Fibroblast of mammary gland (primary cell): ENCODE measurements around the gene ARID3A.
"Not testable (repeated sequence)": the region's sequence is repeated elsewhere in the genome, so short reads cannot be mapped to it uniquely, and the experiment has no call there.

Experiments
- DNase-seq: peaks from one replicate; pipeline ENCODE4 v3.0.0-alpha.2; 2010; ENCODE audit warnings: low read depth
- H3K4me3 ChIP-seq: 2 replicates; pipeline ENCODE4 v1.5.1; 2011; ENCODE audit warnings: low read depth, mild to moderate bottlenecking, low read length, moderate library complexity; ENCODE audit not compliant: control insufficient read depth
- TF ChIP-seq, protein P1 (sequence below): conservative IDR thresholded peaks from 2 replicates; pipeline ENCODE4 v1.5.1; 2011; ENCODE audit warnings: low read depth, low read length, inconsistent platforms; ENCODE audit not compliant: control insufficient read depth, insufficient read depth

Gene ARID3A, protein sequence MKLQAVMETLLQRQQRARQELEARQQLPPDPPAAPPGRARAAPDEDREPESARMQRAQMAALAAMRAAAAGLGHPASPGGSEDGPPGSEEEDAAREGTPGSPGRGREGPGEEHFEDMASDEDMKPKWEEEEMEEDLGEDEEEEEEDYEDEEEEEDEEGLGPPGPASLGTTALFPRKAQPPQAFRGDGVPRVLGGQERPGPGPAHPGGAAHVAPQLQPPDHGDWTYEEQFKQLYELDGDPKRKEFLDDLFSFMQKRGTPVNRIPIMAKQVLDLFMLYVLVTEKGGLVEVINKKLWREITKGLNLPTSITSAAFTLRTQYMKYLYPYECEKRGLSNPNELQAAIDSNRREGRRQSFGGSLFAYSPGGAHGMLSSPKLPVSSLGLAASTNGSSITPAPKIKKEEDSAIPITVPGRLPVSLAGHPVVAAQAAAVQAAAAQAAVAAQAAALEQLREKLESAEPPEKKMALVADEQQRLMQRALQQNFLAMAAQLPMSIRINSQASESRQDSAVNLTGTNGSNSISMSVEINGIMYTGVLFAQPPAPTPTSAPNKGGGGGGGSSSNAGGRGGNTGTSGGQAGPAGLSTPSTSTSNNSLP

DNA sequence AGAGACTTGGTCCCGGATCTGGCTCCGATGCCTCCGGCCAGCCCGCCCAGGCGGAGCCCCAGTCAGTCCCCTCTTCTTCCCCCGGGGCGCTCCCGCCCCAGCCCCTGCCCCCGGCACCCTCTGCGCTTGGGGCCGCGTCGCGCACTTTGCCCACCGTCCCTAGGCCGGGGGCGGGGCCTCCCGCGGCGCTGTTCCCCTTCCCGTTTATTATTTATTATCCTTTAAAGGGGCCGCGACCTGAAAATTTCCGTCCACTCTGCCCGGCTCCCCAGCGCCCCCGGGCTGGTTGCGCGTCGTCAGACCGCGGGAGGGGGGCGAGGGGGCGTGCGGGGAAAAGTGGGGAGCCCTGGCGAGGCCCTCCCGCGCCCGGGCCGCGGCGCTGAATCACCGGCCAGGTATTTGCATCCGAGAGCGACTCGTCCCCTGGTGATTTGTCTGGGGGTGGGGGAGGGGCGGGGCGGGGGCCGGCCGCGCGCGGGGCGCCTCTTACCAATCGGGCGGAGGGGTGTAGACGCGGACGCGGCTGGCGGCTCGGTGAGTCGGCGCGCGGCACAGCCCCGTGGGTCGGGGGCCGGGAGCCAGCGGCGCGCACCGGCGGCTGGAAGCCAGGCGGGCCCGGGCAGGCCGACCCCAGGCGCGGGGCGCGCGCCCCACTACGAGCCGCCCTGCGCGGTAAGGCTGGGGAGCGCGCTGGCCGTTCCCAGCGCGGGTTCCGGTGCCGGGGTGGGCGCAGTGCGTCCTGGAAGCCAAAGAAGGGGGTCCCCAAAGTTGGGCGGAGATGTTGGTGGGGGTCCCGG, at the start of gene ARID3A:
Gene ARID3A (plus strand): TSS at position 510 of the 797 bp plus-strand sequence. CDS start 3,494 bp downstream, outside the sequence.
- peak within 1 kb of the TSS; percentile 78 for H3K4me3 ChIP-seq
- TF ChIP-seq, protein P1, sequence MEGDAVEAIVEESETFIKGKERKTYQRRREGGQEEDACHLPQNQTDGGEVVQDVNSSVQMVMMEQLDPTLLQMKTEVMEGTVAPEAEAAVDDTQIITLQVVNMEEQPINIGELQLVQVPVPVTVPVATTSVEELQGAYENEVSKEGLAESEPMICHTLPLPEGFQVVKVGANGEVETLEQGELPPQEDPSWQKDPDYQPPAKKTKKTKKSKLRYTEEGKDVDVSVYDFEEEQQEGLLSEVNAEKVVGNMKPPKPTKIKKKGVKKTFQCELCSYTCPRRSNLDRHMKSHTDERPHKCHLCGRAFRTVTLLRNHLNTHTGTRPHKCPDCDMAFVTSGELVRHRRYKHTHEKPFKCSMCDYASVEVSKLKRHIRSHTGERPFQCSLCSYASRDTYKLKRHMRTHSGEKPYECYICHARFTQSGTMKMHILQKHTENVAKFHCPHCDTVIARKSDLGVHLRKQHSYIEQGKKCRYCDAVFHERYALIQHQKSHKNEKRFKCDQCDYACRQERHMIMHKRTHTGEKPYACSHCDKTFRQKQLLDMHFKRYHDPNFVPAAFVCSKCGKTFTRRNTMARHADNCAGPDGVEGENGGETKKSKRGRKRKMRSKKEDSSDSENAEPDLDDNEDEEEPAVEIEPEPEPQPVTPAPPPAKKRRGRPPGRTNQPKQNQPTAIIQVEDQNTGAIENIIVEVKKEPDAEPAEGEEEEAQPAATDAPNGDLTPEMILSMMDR, result no peak
- DNase-seq, result peak; percentile 76

DNA sequence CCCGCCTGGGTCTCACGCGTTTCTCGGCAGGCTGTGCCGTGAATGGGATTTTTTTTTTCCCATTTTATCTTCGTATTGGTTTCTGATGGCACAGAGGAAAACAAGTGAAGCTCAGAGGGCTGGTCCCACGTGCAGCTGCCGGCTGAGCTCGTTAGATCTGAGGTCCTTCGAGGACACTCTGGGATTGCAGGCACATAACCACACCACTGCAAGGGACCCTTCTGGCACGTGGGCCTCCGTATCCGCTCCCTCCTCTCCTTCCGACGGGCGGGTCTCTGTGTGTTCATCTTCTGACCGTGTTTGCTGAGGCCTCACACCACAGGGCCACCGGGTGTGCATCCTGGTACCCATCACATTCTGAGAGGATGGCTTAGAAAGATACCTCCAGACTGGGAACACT, 49.7 kb upstream of the ARID3A start:
- H3K4me3 ChIP-seq, result no peak overlapping the region
- DNase-seq, result no peak
- TF ChIP-seq, protein P1, result no peak

DNA sequence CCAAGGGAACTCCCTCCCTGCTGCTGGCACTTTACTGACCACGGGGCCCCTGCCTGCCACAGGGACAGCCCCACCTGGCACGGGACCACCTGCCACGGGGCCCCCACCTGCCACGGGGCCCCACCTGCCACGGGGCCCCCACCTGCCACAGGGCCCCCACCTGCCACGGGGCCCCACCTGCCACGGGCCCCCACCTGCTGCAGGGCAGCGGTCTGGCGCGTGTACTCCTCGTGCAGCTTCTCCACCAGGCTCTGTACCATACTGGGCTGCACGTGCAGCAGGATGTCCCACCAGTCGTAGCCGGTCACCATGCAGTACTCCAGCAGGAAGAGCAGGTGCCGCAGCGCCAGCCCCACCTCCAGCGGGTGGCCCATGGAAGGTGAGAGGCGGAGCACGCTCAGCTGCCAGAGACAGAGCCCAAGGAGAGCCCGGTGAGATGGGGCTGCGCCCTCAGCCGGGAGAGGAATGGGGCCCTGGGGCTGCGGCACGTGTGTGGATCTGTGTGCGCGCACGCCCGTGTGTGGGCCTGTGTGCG, 49.0 kb upstream of the ARID3A start:
- no peak overlapping the region for H3K4me3 ChIP-seq
- TF ChIP-seq, protein P1, result no peak

DNA sequence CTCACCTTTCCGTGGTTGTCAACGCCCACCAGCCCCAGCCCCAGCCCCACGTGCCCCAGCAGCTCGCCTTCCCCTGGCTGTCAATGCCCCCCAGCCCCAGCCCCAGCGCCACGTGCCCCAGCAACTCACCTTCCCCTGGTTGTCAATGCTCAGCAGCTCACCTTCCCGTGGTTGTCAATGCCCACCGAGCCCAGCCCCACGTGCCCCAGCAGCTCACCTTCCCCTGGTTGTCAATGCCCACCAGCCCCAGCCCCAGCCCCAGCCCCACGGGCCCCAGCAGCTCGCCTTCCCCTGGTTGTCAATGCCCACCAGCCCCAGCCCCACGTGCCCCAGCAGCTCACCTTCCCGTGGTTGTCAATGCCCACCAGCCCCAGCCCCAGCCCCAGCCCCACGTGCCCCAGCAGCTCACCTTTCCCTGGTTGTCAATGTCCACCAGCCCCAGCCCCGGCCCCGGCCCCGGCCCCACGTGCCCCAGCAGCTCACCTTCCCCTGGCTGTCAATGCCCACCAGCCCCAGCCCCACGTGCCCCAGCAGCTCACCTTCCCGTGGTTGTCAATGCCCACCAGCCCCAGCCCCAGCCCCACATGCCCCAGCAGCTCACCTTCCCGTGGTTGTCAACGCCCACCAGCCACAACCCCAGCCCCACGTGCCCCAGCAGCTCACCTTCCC, 47.7 kb upstream of the ARID3A start:
- DNase-seq, H3K4me3 ChIP-seq: not testable (repeated sequence)

More for the DNA sequence above, 49.0 kb upstream of the ARID3A start:
- DNase-seq, result no peak

DNA sequence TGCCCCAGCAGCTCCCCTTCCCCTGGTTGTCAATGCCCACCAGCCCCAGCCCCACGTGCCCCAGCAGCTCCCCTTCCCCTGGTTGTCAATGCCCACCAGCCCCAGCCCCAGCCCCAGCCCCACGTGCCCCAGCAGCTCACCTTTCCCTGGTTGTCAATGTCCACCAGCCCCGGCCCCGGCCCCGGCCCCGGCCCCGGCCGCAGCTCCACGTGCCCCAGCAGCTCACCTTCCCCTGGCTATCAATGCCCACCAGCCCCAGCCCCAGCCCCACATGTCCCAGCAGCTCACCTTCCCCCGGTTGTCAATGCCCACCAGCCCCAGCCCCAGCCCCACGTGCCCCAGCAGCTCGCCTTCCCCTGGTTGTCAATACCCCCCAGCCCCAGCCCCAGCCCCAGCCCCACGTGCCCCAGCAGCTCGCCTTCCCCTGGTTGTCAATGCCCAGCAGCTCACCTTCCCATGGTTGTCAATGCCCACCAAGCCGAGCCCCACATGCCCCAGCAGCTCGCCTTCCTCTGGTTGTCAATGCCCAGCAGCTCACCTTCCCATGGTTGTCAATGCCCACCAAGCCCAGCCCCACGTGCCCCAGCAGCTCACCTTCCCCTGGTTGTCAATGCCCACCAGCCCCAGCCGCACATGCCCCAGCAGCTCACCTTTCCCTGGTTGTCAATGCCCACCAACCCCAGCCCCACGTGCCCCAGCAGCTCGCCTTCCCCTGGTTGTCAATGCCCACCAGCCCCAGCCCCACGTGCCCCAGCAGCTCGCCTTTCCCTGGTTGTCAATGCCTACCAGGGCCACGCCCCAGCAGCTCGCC, 46.9 kb upstream of the ARID3A start:
- DNase-seq, H3K4me3 ChIP-seq: not testable (repeated sequence)

DNA sequence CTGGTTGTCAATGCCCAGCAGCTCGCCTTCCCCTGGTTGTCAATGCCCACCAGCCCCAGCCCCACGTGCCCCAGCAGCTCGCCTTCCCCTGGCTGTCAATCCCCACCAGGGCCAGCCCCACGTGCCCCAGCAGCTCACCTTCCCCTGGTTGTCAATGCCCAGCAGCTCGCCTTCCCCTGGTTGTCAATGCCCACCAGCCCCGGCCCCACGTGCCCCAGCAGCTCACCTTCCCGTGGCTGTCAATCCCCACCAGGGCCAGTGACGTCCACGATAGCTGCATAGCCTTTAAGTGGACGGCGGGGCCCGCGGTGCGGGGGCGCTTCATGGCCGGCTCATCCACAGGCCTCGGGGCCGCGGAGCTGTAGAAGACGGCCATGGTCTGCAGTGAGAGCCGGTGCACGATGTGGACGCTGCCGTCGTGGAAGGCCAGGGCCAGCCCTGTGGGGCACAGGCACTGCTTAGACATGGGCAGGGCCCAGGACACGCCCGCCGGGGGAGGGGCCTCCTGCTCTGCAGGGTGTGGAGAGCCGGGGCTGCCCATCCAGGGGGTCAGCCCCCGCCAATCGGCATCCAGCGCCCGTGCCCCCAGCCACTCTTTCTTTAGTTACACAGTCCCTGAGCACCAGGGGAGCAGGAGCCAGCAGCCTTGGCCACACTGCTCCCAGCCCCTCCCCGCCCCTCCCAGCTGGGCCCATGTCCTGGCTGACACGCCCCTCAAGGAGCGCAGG, 46.0 kb upstream of the ARID3A start:
- DNase-seq, result no peak
- H3K4me3 ChIP-seq, result no peak overlapping the region
- TF ChIP-seq, protein P1, result no peak
